Esophagus (tissue), 2 donors: ENCODE data around the gene NRXN3. TPM values are rescaled to one million over a fixed set of nuclear protein-coding genes. Genes with fewer than 3 reads are reported as not detected.

ENCODE experiments used
- H3K27ac ChIP-seq, 2 donors: one replicate each; pipeline ENCODE4 v1.5.1; 2013; ENCODE audit warnings: low read depth in 2 of 2, mild to moderate bottlenecking in 2 of 2, inconsistent platforms in 1 of 2, low read length in 1 of 2, moderate library complexity in 1 of 2
- H3K27me3 ChIP-seq, 2 donors: one replicate each; pipeline ENCODE4 v1.6.1; 2013; ENCODE audit warnings: low read length in 2 of 2, control low read depth in 1 of 2, mild to moderate bottlenecking in 1 of 2; ENCODE audit not compliant: insufficient read depth in 2 of 2, control insufficient read depth in 1 of 2
- H3K36me3 ChIP-seq, 2 donors: one replicate each; pipeline ENCODE4 v1.6.1; 2013; ENCODE audit warnings: low read length in 1 of 2; ENCODE audit not compliant: control insufficient read depth in 2 of 2, insufficient read depth in 2 of 2
- H3K4me1 ChIP-seq, 2 donors: one replicate each; pipeline ENCODE4 v1.6.1; 2013; ENCODE audit warnings: low read length in 1 of 2; ENCODE audit not compliant: control insufficient read depth in 2 of 2, insufficient read depth in 2 of 2
- H3K4me3 ChIP-seq, 2 donors: one replicate each; pipeline ENCODE4 v1.5.1; 2013; ENCODE audit warnings: low read length in 2 of 2, mild to moderate bottlenecking in 2 of 2, low read depth in 1 of 2, moderate library complexity in 1 of 2
- H3K9me3 ChIP-seq, 2 donors: one replicate each; pipeline ENCODE4 v1.6.1; 2013; ENCODE audit warnings: mild to moderate bottlenecking in 2 of 2, low read depth in 1 of 2, low read length in 1 of 2, moderate library complexity in 1 of 2; ENCODE audit not compliant: control insufficient read depth in 2 of 2, insufficient read depth in 1 of 2
- WGBS, 2 donors: extraction: QIAGEN DNeasy Blood & Tissue Kit; methylation state at CpG; one replicate each; pipeline ENCODE4 v1.1.7; 2013; 5-methylcytosine and 5-hydroxymethylcytosine counted together
- polyA plus RNA-seq, 2 donors: library from polyadenylated mRNA; stranded (reverse); fragments of 200-250 nt; gene quantifications; one replicate each; pipeline ENCODE4 v1.2.3, GENCODE V29; 2013
- donor health status: healthy with polysubstance abuse.
- donor health status: Bipolar disorder and iron deficiency.

The NRXN3 gene
- polyA plus RNA-seq, 2 donors, result 1.7 to 2.2 TPM

- H3K9me3 ChIP-seq, result no peaks in the 10 kb centered on the region
- no peaks in the 10 kb centered on the region for H3K36me3 ChIP-seq
- WGBS, 2 donors, result 74% methylated on average over 4 of the region's 4 CpGs
- H3K27ac ChIP-seq, result no peak overlapping the region
- no peaks in the 10 kb centered on the region for H3K27me3 ChIP-seq
- H3K4me3 ChIP-seq, result no peak overlapping the region
- H3K4me1 ChIP-seq, result no peaks in the 10 kb centered on the region
Observed at GRCh38 chr14:79911744-79912143, 1741.6 kb downstream of the NRXN3 start.

- Histone ChIP-seq H3K4me1 (no peaks in the 10 kb centered on the region), H3K4me3 (no peak overlapping the region), H3K27ac (no peak overlapping the region), H3K36me3 (no peaks in the 10 kb centered on the region), H3K9me3 (no peaks in the 10 kb centered on the region), H3K27me3 (no peaks in the 10 kb centered on the region)
- 93 to 96% methylated on average over 2 of the region's 2 CpGs for WGBS, 2 donors
Observed at GRCh38 chr14:79914595-79914994, 1744.4 kb downstream of the NRXN3 start.

GRCh38 chr14:79915406-79915805 is 1745.2 kb downstream of the NRXN3 start:
- H3K9me3 ChIP-seq, result no peaks in the 10 kb centered on the region
- H3K27ac ChIP-seq, result no peak overlapping the region
- H3K4me3 ChIP-seq, result no peak overlapping the region
- no peaks in the 10 kb centered on the region for H3K36me3 ChIP-seq
- 71 to 76% methylated on average over 1 of the region's 1 CpG for WGBS, 2 donors
- H3K27me3 ChIP-seq, result no peaks in the 10 kb centered on the region
- peaks cover 0 to 3% of the 10 kb centered on the region in 2 donors for H3K4me1 ChIP-seq

- Histone ChIP-seq H3K27ac (no peak overlapping the region), H3K36me3 (no peaks in the 10 kb centered on the region), H3K27me3 (no peaks in the 10 kb centered on the region), H3K4me3 (no peak overlapping the region), H3K4me1 (peaks cover 0 to 3% of the 10 kb centered on the region in 2 donors), H3K9me3 (no peaks in the 10 kb centered on the region)
Observed at GRCh38 chr14:79916281-79916680, 1746.1 kb downstream of the NRXN3 start.

- no peak overlapping the region for H3K4me3 ChIP-seq
Observed at GRCh38 chr14:79916892-79917291, 1746.7 kb downstream of the NRXN3 start.

More at GRCh38 chr14:79916892-79917291, 1746.7 kb downstream of the NRXN3 start:
- no peaks in the 10 kb centered on the region for H3K27me3 ChIP-seq
- WGBS, 2 donors, result 74 to 88% methylated on average over 1 of the region's 1 CpG
- H3K9me3 ChIP-seq, result no peaks in the 10 kb centered on the region
- no peaks in the 10 kb centered on the region for H3K36me3 ChIP-seq
- H3K27ac ChIP-seq, result no peak overlapping the region
- H3K4me1 ChIP-seq, result peaks cover 0 to 3% of the 10 kb centered on the region in 2 donors
